Mammary epithelial cell (primary cell): ENCODE measurements around the gene ATP8A2.

ENCODE experiments used
- EZH2 ChIP-seq: IDR thresholded peaks from 2 replicates; pipeline ENCODE4 v1.6.1; 2012; ENCODE audit warnings: low read length, inconsistent platforms, borderline replicate concordance
- TF ChIP-seq, protein P1 (sequence below), 2 donors: IDR thresholded peaks in 1 of 2; conservative IDR thresholded peaks in 1 of 2; 2 replicates each; pipeline ENCODE4 v1.5.1; 2011 to 2012; ENCODE audit warnings: inconsistent platforms in 2 of 2, low read length in 2 of 2, mild to moderate bottlenecking in 2 of 2, control low read depth in 1 of 2, low read depth in 1 of 2; ENCODE audit not compliant: insufficient read depth in 1 of 2; ENCODE audit errors: extremely low read depth in 1 of 2

DNA sequence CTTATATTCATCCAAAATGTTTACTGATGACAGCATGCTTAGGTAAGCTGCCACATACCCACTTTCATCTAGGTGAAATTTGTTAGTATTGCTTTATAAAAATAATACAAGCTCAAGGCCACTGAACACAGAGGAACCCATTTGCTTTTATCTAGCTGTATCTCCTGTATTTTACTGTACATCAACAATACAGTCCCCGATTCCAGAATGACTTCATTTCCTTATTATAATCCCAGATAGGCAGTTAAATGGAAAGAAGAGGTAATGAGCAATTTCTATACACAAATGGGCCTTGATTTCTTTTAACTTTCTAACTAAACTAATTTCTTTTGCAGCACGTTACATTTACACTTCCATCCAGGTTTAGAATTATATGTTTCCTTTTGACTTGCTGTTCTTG lies 593.8 kb downstream of the ATP8A2 start:
- TF ChIP-seq, protein P1, sequence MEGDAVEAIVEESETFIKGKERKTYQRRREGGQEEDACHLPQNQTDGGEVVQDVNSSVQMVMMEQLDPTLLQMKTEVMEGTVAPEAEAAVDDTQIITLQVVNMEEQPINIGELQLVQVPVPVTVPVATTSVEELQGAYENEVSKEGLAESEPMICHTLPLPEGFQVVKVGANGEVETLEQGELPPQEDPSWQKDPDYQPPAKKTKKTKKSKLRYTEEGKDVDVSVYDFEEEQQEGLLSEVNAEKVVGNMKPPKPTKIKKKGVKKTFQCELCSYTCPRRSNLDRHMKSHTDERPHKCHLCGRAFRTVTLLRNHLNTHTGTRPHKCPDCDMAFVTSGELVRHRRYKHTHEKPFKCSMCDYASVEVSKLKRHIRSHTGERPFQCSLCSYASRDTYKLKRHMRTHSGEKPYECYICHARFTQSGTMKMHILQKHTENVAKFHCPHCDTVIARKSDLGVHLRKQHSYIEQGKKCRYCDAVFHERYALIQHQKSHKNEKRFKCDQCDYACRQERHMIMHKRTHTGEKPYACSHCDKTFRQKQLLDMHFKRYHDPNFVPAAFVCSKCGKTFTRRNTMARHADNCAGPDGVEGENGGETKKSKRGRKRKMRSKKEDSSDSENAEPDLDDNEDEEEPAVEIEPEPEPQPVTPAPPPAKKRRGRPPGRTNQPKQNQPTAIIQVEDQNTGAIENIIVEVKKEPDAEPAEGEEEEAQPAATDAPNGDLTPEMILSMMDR (conservative IDR thresholded peaks at IDR 0.05 in 1 of 2, IDR thresholded peaks at IDR 0.05 in 1 of 2; ENCODE audit: extremely low read depth in 1 of 2, insufficient read depth in 1 of 2, low read depth in 1 of 2, low read length in 2 of 2): no peak
- TF ChIP-seq EZH2: no peak
